K562 (cell line): ENCODE measurements around the gene GAPDH. TPM values are rescaled to one million over a fixed set of nuclear protein-coding genes. Genes with fewer than 3 reads are reported as not detected.

Experiments
- ARID2 ChIP-seq: fragments of 450-650 bp; IDR thresholded peaks from 2 replicates; pipeline ENCODE4 v1.6.1; 2017; ENCODE audit warnings: antibody characterized with exemption, mild to moderate bottlenecking
- ATF7 ChIP-seq: fragments of 450-650 bp; IDR thresholded peaks from 2 replicates; pipeline ENCODE4 v1.7.1; 2014; ENCODE audit warnings: mild to moderate bottlenecking, moderate library complexity
- CREB5 ChIP-seq: fragments of 250-450 bp; sonication (Bioruptor Pico); IDR thresholded peaks from 2 replicates; pipeline ENCODE4 v1.5.0; 2020; ENCODE audit warnings: mild to moderate bottlenecking
- E2F3 ChIP-seq: fragments of 250-450 bp; sonication (Bioruptor Pico); IDR thresholded peaks from 2 replicates; pipeline ENCODE4 v1.4.0; 2020; ENCODE audit warnings: mild to moderate bottlenecking
- ERF ChIP-seq: fragments of 450-650 bp; formaldehyde crosslinking; IDR thresholded peaks from 2 replicates; pipeline ENCODE4 v1.4.0; 2020; ENCODE audit warnings: mild to moderate bottlenecking, mixed read lengths
- MBD2 ChIP-seq: sonication (generic); IDR thresholded peaks from 2 replicates; pipeline ENCODE4 v1.6.1; 2016; ENCODE audit warnings: low read depth, borderline replicate concordance
- NBN ChIP-seq: fragments of 450-650 bp; IDR thresholded peaks from 2 replicates; pipeline ENCODE4 v1.6.1; 2016; ENCODE audit warnings: low read depth, mild to moderate bottlenecking
- NEUROD1 ChIP-seq: fragments of 150-350 bp; IDR thresholded peaks from 2 replicates; pipeline ENCODE4 v1.6.1; 2014; ENCODE audit warnings: borderline replicate concordance, low read length, low read depth; ENCODE audit not compliant: partially characterized antibody
- NFRKB ChIP-seq: fragments of 450-650 bp; IDR thresholded peaks from 2 replicates; pipeline ENCODE4 v1.6.1; 2016; ENCODE audit warnings: low read depth
- NONO ChIP-seq, 2 experiments: fragments of 200-400 bp in 1 of 2; fragments of 450-650 bp in 1 of 2; formaldehyde crosslinking in 1 of 2; IDR thresholded peaks; 2 replicates each; pipeline ENCODE4 v1.6.1; 2017; ENCODE audit warnings: low read depth in 2 of 2, mild to moderate bottlenecking in 2 of 2, moderate library complexity in 2 of 2, low read length in 1 of 2
- NR1H2 ChIP-seq: sonication (generic); formaldehyde crosslinking; IDR thresholded peaks from 2 replicates; pipeline ENCODE4 v1.4.0; 2020; ENCODE audit warnings: mild to moderate bottlenecking, missing genetic modification reagents
- RHOXF2B ChIP-seq: fragments of 250-450 bp; sonication (Bioruptor Pico); conservative IDR thresholded peaks from 2 replicates; pipeline ENCODE4 v1.5.1; 2021
- SETDB1 ChIP-seq: IDR thresholded peaks from one replicate; pipeline ENCODE4 v1.6.1; 2012; ENCODE audit warnings: low read length, control low read depth, inconsistent platforms
- SMAD3 ChIP-seq: fragments of 450-650 bp; formaldehyde crosslinking; conservative IDR thresholded peaks from 2 replicates; pipeline ENCODE4 v1.4.0; 2020; ENCODE audit warnings: mild to moderate bottlenecking
- SUPT5H ChIP-seq: fragments of 450-650 bp; IDR thresholded peaks from 2 replicates; pipeline ENCODE4 v1.6.1; 2016
- TBP ChIP-seq: optimal IDR thresholded peaks from 2 replicates; pipeline ENCODE3; 2011; ENCODE audit warnings: low read depth, low read length, improper control_type of control experiment
- TFAP4 ChIP-seq: sonication (generic); formaldehyde crosslinking; IDR thresholded peaks from 2 replicates; pipeline ENCODE4 v1.8.0; 2022; ENCODE audit warnings: missing genetic modification reagents, mild to moderate bottlenecking, moderate library complexity, borderline replicate concordance
- UBTF ChIP-seq, 2 experiments: IDR thresholded peaks; 2 replicates each; pipeline ENCODE4 v1.6.1; 2012; ENCODE audit warnings: improper control_type of control experiment in 2 of 2, low read depth in 2 of 2, low read length in 2 of 2, borderline replicate concordance in 1 of 2
- ZNF134 ChIP-seq: fragments of 250-450 bp; sonication (Bioruptor Pico); conservative IDR thresholded peaks from 2 replicates; pipeline ENCODE4 v1.4.0; 2020
- ZNF280A ChIP-seq: fragments of 450-650 bp; IDR thresholded peaks from 2 replicates; pipeline ENCODE4 v1.6.1; 2018; ENCODE audit warnings: mild to moderate bottlenecking, low read depth; ENCODE audit not compliant: partially characterized antibody
- ZNF316 ChIP-seq: fragments of 450-650 bp; IDR thresholded peaks from 2 replicates; pipeline ENCODE4 v1.6.1; 2016
- ZNF79 ChIP-seq: fragments of 250-450 bp; sonication (Bioruptor Pico); IDR thresholded peaks from 2 replicates; pipeline ENCODE4 v1.4.0; 2020; ENCODE audit warnings: low read depth, mild to moderate bottlenecking, moderate library complexity
- polyA plus RNA-seq, 8 experiments: library from polyadenylated mRNA; depleted of rRNA in 4 of 8; stranded (reverse) in 5 of 8; unstranded in 3 of 8; fragments of >200 nt; fragmentation: Nextera tagmentation in 2 of 8; fragmentation: Illumina TruSeq in 1 of 8; extraction: Ambion mirVana in 2 of 8; extraction: Trizol in 1 of 8; gene quantifications; 2 replicates each; pipeline versions ENCODE4 v1.2.1 to v1.2.3, GENCODE V29; 2011 to 2014; ENCODE audit warnings: inconsistent platforms in 1 of 8, missing spikeins in 1 of 8
- total RNA-seq, 7 experiments: library from RNA; depleted of rRNA in 6 of 7; stranded (reverse); fragments of >200 nt in 6 of 7; fragmentation: Illumina TruSeq in 2 of 7; extraction: Trizol in 2 of 7; gene quantifications; 2 replicates each; pipeline versions ENCODE4 v1.2.1 to v1.2.3, GENCODE V29; 2011 to 2021; ENCODE audit warnings: low replicate concordance in 1 of 7

GAPDH gene
- total and polyA plus RNA-seq, 9 of the 15 experiments (the other 6 are each of a cell fraction or from before 2014, with no cell fraction given), result 2,206 to 6,793 (median 4,217) TPM

- 0 out of 2 replicates have a peak, but pooled peaks have one; percentile 25 for TF ChIP-seq NR1H2
- TF ChIP-seq ZNF316, result no peak
- TF ChIP-seq ZNF280A, result no peak
- TF ChIP-seq RHOXF2B, result no peak
- peak; percentile 65 for TF ChIP-seq SUPT5H
- TF ChIP-seq CREB5, result no peak
- no peak for TF ChIP-seq NONO (IDR thresholded peaks at IDR 0.05; ENCODE audit: low read depth in 2 of 2, low read length in 1 of 2)
- TF ChIP-seq ERF, result no peak
- TF ChIP-seq UBTF (IDR thresholded peaks at IDR 0.05; ENCODE audit: borderline replicate concordance in 1 of 2, low read depth in 2 of 2, low read length in 2 of 2), result no peak
- peak; percentile 39; the same call in 1 of the 2 replicates for TF ChIP-seq TFAP4 (CRISPR knock-in tag)
- TF ChIP-seq E2F3, result peak; percentile 55; the same call in 1 of the 2 replicates
- no peak for TF ChIP-seq ZNF134
- TF ChIP-seq SMAD3, result no peak
- TF ChIP-seq MBD2, result peak; percentile 37; the same call in 1 of the 2 replicates
- TF ChIP-seq ZNF79 (CRISPR knock-in tag), result no peak
- no peak for TF ChIP-seq NBN
- TF ChIP-seq NFRKB, result peak; percentile 23
- peak; percentile 45 for TF ChIP-seq NEUROD1
- TF ChIP-seq ARID2, result no peak
- TF ChIP-seq ATF7, result no peak
- no peak for TF ChIP-seq SETDB1
- peak; percentile 66 for TF ChIP-seq TBP
These were observed 40.6 kb upstream of the GAPDH start, which contains the start of gene NCAPD2 (continued) for GRCh38 chr12:6493497-6494257.
